K562 (cell line): Measurements from ENCODE around the gene PPARD. TPM values are rescaled to one million over a fixed set of nuclear protein-coding genes. Genes with fewer than 3 reads are reported as not detected.

ENCODE experiments used
- GATAD2B ChIP-seq: fragments of 450-650 bp; IDR thresholded peaks from 2 replicates; pipeline ENCODE4 v1.6.1; 2017; ENCODE audit warnings: mild to moderate bottlenecking, borderline replicate concordance
- HCFC1 ChIP-seq: IDR thresholded peaks from 2 replicates; pipeline ENCODE4 v1.6.1; 2012; ENCODE audit warnings: low read depth, low read length, improper control_type of control experiment
- HDAC8 ChIP-seq: fragments of 450-650 bp; IDR thresholded peaks from 2 replicates; pipeline ENCODE4 v1.6.1; 2016; ENCODE audit warnings: mild to moderate bottlenecking, missing genetic modification characterization, moderate library complexity, missing compliant biosample characterization
- KDM2B ChIP-seq: fragments of 250-450 bp; sonication (Bioruptor Pico); IDR thresholded peaks from 2 replicates; pipeline ENCODE4 v1.8.0; 2021; ENCODE audit warnings: mild to moderate bottlenecking, moderate library complexity
- MAFK ChIP-seq: IDR thresholded peaks from 2 replicates; pipeline ENCODE4 v1.6.1; 2011; ENCODE audit warnings: low read length, improper control_type of control experiment
- NELFE ChIP-seq: IDR thresholded peaks from 2 replicates; pipeline ENCODE4 v1.6.1; 2011; ENCODE audit warnings: mild to moderate bottlenecking; ENCODE audit not compliant: insufficient read depth, insufficient read length
- NR4A1 ChIP-seq, 2 experiments: fragments of 250-450 bp in 1 of 2; fragments of 450-650 bp in 1 of 2; sonication (Bioruptor Pico) in 1 of 2; IDR thresholded peaks; 2 replicates each; pipeline versions ENCODE4 v1.4.0 to v1.6.1; 2016 to 2020; ENCODE audit warnings: mild to moderate bottlenecking in 2 of 2, missing compliant biosample characterization in 1 of 2, missing genetic modification characterization in 1 of 2, moderate library complexity in 1 of 2
- PHF21A ChIP-seq: fragments of 450-650 bp; IDR thresholded peaks from 2 replicates; pipeline ENCODE4 v1.6.1; 2017; ENCODE audit warnings: low read depth, borderline replicate concordance
- POU5F1 ChIP-seq: fragments of 150-350 bp; IDR thresholded peaks from 2 replicates; pipeline ENCODE4 v1.6.1; 2014; ENCODE audit warnings: borderline replicate concordance, low read length, low read depth, mild to moderate bottlenecking; ENCODE audit not compliant: partially characterized antibody
- PTBP1 ChIP-seq: fragments of 200-400 bp; formaldehyde crosslinking; IDR thresholded peaks from 2 replicates; pipeline ENCODE4 v1.6.1; 2017; ENCODE audit warnings: low read depth, low read length
- SLC30A9 ChIP-seq: fragments of 250-450 bp; sonication (Bioruptor Pico); IDR thresholded peaks from 2 replicates; pipeline ENCODE4 v1.8.0; 2022; ENCODE audit warnings: mild to moderate bottlenecking, moderate library complexity
- ZBED1 ChIP-seq: IDR thresholded peaks from 2 replicates; pipeline ENCODE4 v1.6.1; 2014
- ZNF174 ChIP-seq: fragments of 250-450 bp; sonication (Bioruptor Pico); IDR thresholded peaks from 2 replicates; pipeline ENCODE4 v1.4.0; 2020; ENCODE audit warnings: mild to moderate bottlenecking
- ZNF23 ChIP-seq: fragments of 250-450 bp; sonication (Bioruptor Pico); IDR thresholded peaks from 2 replicates; pipeline ENCODE4 v1.4.0; 2020; ENCODE audit warnings: mild to moderate bottlenecking
- ZNF668 ChIP-seq: fragments of 250-450 bp; sonication (Bioruptor Pico); IDR thresholded peaks from 2 replicates; pipeline ENCODE4 v1.8.0; 2022; ENCODE audit warnings: mild to moderate bottlenecking, inconsistent platforms
- polyA plus RNA-seq, 8 experiments: library from polyadenylated mRNA; depleted of rRNA in 4 of 8; stranded (reverse) in 5 of 8; unstranded in 3 of 8; fragments of >200 nt; fragmentation: Nextera tagmentation in 2 of 8; fragmentation: Illumina TruSeq in 1 of 8; extraction: Ambion mirVana in 2 of 8; extraction: Trizol in 1 of 8; gene quantifications; 2 replicates each; pipeline versions ENCODE4 v1.2.1 to v1.2.3, GENCODE V29; 2011 to 2014; ENCODE audit warnings: inconsistent platforms in 1 of 8, missing spikeins in 1 of 8
- total RNA-seq, 7 experiments: library from RNA; depleted of rRNA in 6 of 7; stranded (reverse); fragments of >200 nt in 6 of 7; fragmentation: Illumina TruSeq in 2 of 7; extraction: Trizol in 2 of 7; gene quantifications; 2 replicates each; pipeline versions ENCODE4 v1.2.1 to v1.2.3, GENCODE V29; 2011 to 2021; ENCODE audit warnings: low replicate concordance in 1 of 7
- TF ChIP-seq, protein P1 (sequence below): fragments of 150-350 bp; conservative IDR thresholded peaks from 2 replicates; pipeline ENCODE4 v1.6.1; 2014; ENCODE audit warnings: low read length
- TF ChIP-seq, protein P2 (sequence below): sonication (generic); formaldehyde crosslinking; IDR thresholded peaks from 2 replicates; pipeline ENCODE4 v1.8.0; 2023; ENCODE audit warnings: mild to moderate bottlenecking, missing genetic modification reagents
- TF ChIP-seq, protein P3 (sequence below): fragments of 150-350 bp; IDR thresholded peaks from 2 replicates; pipeline ENCODE4 v1.6.1; 2014; ENCODE audit warnings: low read depth, mild to moderate bottlenecking, low read length, borderline replicate concordance
- TF ChIP-seq, protein P4 (sequence below): sonication (generic); formaldehyde crosslinking; IDR thresholded peaks from 2 replicates; pipeline ENCODE4 v1.8.1; 2023; ENCODE audit warnings: mild to moderate bottlenecking, missing genetic modification reagents

Gene PPARD
- total and polyA plus RNA-seq, 9 of the 15 experiments (the other 6 are each of a cell fraction or from before 2014, with no cell fraction given): 0.14 to 13.2 (median 3.8) TPM

DNA sequence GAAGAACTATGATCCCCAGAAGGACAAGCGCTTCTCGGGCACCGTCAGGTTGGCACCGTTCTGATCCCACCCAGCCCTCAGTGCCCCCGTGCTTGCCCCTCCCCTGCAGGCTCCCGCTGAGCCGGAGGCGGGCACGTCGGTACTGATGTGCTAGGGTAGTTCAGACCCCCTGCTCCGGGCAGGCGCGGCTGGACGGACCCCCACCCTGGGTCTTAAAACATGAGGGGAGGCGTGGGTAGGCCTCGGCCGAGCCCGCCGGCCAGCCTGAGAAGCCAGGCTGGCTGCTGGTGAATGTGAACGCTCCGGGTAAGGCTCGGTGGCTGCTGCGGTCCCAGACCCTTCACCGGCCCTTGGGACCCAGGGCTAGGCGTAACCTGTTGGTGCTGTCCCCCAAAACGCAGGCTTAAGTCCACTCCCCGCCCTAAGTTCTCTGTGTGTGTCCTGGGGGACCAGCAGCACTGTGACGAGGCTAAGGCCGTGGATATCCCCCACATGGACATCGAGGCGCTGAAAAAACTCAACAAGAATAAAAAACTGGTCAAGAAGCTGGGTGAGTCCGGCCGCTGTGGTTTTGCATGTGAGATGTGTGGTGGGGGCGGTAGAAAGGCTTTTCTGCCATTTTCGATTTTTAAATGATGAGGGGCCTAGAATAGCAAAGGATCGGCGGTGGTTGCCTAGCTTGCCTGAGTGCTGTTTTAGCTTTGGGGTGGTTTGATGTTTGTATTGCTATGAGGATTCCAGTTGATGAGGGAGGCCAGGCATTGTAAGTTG lies 126.8 kb downstream of the PPARD start (continued):
- TF ChIP-seq, protein P1, sequence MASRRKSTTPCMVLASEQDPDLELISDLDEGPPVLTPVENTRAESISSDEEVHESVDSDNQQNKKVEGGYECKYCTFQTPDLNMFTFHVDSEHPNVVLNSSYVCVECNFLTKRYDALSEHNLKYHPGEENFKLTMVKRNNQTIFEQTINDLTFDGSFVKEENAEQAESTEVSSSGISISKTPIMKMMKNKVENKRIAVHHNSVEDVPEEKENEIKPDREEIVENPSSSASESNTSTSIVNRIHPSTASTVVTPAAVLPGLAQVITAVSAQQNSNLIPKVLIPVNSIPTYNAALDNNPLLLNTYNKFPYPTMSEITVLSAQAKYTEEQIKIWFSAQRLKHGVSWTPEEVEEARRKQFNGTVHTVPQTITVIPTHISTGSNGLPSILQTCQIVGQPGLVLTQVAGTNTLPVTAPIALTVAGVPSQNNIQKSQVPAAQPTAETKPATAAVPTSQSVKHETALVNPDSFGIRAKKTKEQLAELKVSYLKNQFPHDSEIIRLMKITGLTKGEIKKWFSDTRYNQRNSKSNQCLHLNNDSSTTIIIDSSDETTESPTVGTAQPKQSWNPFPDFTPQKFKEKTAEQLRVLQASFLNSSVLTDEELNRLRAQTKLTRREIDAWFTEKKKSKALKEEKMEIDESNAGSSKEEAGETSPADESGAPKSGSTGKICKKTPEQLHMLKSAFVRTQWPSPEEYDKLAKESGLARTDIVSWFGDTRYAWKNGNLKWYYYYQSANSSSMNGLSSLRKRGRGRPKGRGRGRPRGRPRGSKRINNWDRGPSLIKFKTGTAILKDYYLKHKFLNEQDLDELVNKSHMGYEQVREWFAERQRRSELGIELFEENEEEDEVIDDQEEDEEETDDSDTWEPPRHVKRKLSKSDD: no peak
- no peak for TF ChIP-seq NELFE
- TF ChIP-seq KDM2B (CRISPR knock-in tag): no peak
- no peak for TF ChIP-seq GATAD2B
- no peak for TF ChIP-seq ZBED1
- TF ChIP-seq, protein P2, sequence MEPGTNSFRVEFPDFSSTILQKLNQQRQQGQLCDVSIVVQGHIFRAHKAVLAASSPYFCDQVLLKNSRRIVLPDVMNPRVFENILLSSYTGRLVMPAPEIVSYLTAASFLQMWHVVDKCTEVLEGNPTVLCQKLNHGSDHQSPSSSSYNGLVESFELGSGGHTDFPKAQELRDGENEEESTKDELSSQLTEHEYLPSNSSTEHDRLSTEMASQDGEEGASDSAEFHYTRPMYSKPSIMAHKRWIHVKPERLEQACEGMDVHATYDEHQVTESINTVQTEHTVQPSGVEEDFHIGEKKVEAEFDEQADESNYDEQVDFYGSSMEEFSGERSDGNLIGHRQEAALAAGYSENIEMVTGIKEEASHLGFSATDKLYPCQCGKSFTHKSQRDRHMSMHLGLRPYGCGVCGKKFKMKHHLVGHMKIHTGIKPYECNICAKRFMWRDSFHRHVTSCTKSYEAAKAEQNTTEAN: no peak; the same call in 1 of the 2 replicates
- TF ChIP-seq, protein P3, sequence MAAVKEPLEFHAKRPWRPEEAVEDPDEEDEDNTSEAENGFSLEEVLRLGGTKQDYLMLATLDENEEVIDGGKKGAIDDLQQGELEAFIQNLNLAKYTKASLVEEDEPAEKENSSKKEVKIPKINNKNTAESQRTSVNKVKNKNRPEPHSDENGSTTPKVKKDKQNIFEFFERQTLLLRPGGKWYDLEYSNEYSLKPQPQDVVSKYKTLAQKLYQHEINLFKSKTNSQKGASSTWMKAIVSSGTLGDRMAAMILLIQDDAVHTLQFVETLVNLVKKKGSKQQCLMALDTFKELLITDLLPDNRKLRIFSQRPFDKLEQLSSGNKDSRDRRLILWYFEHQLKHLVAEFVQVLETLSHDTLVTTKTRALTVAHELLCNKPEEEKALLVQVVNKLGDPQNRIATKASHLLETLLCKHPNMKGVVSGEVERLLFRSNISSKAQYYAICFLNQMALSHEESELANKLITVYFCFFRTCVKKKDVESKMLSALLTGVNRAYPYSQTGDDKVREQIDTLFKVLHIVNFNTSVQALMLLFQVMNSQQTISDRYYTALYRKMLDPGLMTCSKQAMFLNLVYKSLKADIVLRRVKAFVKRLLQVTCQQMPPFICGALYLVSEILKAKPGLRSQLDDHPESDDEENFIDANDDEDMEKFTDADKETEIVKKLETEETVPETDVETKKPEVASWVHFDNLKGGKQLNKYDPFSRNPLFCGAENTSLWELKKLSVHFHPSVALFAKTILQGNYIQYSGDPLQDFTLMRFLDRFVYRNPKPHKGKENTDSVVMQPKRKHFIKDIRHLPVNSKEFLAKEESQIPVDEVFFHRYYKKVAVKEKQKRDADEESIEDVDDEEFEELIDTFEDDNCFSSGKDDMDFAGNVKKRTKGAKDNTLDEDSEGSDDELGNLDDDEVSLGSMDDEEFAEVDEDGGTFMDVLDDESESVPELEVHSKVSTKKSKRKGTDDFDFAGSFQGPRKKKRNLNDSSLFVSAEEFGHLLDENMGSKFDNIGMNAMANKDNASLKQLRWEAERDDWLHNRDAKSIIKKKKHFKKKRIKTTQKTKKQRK: no peak
- no peak for TF ChIP-seq HDAC8 (tag)
- no peak for TF ChIP-seq HCFC1
- no peak for TF ChIP-seq PHF21A
- TF ChIP-seq PTBP1: no peak
- TF ChIP-seq ZNF668 (CRISPR knock-in tag): no peak
- no peak for TF ChIP-seq ZNF174 (CRISPR knock-in tag)
- no peak for TF ChIP-seq POU5F1
- TF ChIP-seq ZNF23 (CRISPR knock-in tag): no peak
- no peak for TF ChIP-seq SLC30A9
- TF ChIP-seq, protein P4, sequence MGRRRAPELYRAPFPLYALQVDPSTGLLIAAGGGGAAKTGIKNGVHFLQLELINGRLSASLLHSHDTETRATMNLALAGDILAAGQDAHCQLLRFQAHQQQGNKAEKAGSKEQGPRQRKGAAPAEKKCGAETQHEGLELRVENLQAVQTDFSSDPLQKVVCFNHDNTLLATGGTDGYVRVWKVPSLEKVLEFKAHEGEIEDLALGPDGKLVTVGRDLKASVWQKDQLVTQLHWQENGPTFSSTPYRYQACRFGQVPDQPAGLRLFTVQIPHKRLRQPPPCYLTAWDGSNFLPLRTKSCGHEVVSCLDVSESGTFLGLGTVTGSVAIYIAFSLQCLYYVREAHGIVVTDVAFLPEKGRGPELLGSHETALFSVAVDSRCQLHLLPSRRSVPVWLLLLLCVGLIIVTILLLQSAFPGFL: no peak
- TF ChIP-seq NR4A1 (CRISPR knock-in tag; IDR thresholded peaks at IDR 0.05): no peak
- TF ChIP-seq NR4A1 (tag; IDR thresholded peaks at IDR 0.05): no peak
- no peak for TF ChIP-seq MAFK
